ENCODE data around the gene SAMHD1. TPM values are rescaled to one million over a fixed set of nuclear protein-coding genes. Genes with fewer than 3 reads are reported as not detected.

The SAMHD1 gene
- total and polyA plus RNA-seq, 2 of the 13 experiments (the other 11 are each of a cell fraction or from before 2014, with no cell fraction given), result 16.9 to 43.5 TPM

GRCh38 chr20:36855241-36855657 is 96.3 kb downstream of the SAMHD1 start:
- ChIA-PET POLR2A (interaction anchor here (1.5 to 2.0 kb wide), 3 partner anchors 8 to 18 kb away, joined by 3 to 7 read pairs (median 4); a partner anchor contains a TSS), CTCF (ENCODE audit: low intra/inter-chr PET ratio, low total read pairs) (no interaction called here)
- Histone ChIP-seq H3K27ac (ENCODE audit: extremely low read length, insufficient read depth, low read length) (no peak overlapping the region), H4K20me1 (ENCODE audit: insufficient read depth, low read length) (no peaks in the 10 kb centered on the region; the same call in 1 of the 2 replicates), H3K9ac (ENCODE audit: insufficient read depth, low read depth, low read length) (no peak overlapping the region), H3K4me3 (replicated peaks in 1 of 3; ENCODE audit: insufficient read depth in 1 of 3, low read depth in 2 of 3, low read length in 3 of 3) (no peak overlapping the region), H3K9me3 (ENCODE audit: low read length) (no peaks in the 10 kb centered on the region; the same call in 1 of the 2 replicates), H3K4me1 (ENCODE audit: insufficient read depth, low read length) (peaks cover 15% of the 10 kb centered on the region), H3K36me3 (replicated peaks in 1 of 2; ENCODE audit: control insufficient read depth in 1 of 2, insufficient read depth in 2 of 2, low read length in 2 of 2) (peaks cover 0 to 3% of the 10 kb centered on the region in 2 experiments; a peak in 2 of 5 replicates), H2AFZ (ENCODE audit: low read length) (no peak overlapping the region), H3K4me2 (ENCODE audit: low read depth, low read length) (no peak overlapping the region), H3K79me2 (ENCODE audit: insufficient read depth, low read length) (peaks cover 7% of the 10 kb centered on the region), H3K27me3 (ENCODE audit: control insufficient read depth in 1 of 2, insufficient read depth in 2 of 2, low read length in 2 of 2) (no peaks in the 10 kb centered on the region)
- DNase-seq (ENCODE audit: low spot score), result no peak
- WGBS (ENCODE audit: low lambda C conversion rate), result 94% methylated on average over 7 of the region's 7 CpGs
- intact Hi-C loops (cut with micrococcal nuclease; ENCODE audit: unreplicated experiment) (no loop called here), in situ Hi-C loops (cut with HindIII; ENCODE audit: extremely low pct_ligation_motif_present, low pct_unique_long_range_greater_than_20kb) (no loop called here)
- BruUV-seq (replicated peaks), result no TSS peak
- FAIRE-seq, result no peak
- TF ChIP-seq AGO2 (optimal IDR thresholded peaks at IDR 0.05; ENCODE audit: low read depth, low read length) (peak; percentile 57), ZNF563 (CRISPR knock-in tag; IDR thresholded peaks at IDR 0.05) (peak; percentile 15; the same call in 1 of the 2 replicates), ZNF205 (CRISPR knock-in tag; IDR thresholded peaks at IDR 0.05) (no peak), ZNF724P (CRISPR knock-in tag; IDR thresholded peaks at IDR 0.05; ENCODE audit: borderline replicate concordance) (no peak), GFI1 (CRISPR knock-in tag; IDR thresholded peaks at IDR 0.05; ENCODE audit: borderline replicate concordance) (no peak), SCMH1 (CRISPR knock-in tag; IDR thresholded peaks at IDR 0.05; ENCODE audit: borderline replicate concordance) (no peak), ATF4 (CRISPR knock-in tag; IDR thresholded peaks at IDR 0.05) (no peak), HNRNPL (IDR thresholded peaks at IDR 0.05; ENCODE audit: low read depth, low read length) (no peak), REPIN1 (CRISPR knock-in tag; IDR thresholded peaks at IDR 0.05; ENCODE audit: borderline replicate concordance, low read depth) (no peak), POLR2A (IDR thresholded peaks at IDR 0.05; ENCODE audit: insufficient read depth in 1 of 2, low read depth in 2 of 2, low read length in 2 of 2) (peak in 1 of 2 experiments; percentile 6; a peak in 1 of 4 replicates), NCOA1 (CRISPR knock-in tag; IDR thresholded peaks at IDR 0.05) (no peak), ZNF629 (CRISPR knock-in tag; conservative IDR thresholded peaks at IDR 0.05) (peak; percentile 89; the same call in 1 of the 2 replicates), ZBTB43 (CRISPR knock-in tag; conservative IDR thresholded peaks at IDR 0.05) (no peak), ZNF530 (CRISPR knock-in tag; IDR thresholded peaks at IDR 0.05; ENCODE audit: low read depth) (no peak), ATF7 (IDR thresholded peaks at IDR 0.05) (peak; percentile 84), ATF7 (CRISPR knock-in tag; IDR thresholded peaks at IDR 0.05) (no peak), NR2F6 (IDR thresholded peaks at IDR 0.05) (peak; percentile 5; the same call in 1 of the 2 replicates), NR2F6 (CRISPR knock-in tag; IDR thresholded peaks at IDR 0.05) (no peak), ZNF878 (CRISPR knock-in tag; IDR thresholded peaks at IDR 0.05) (no peak), SP4 (CRISPR knock-in tag; IDR thresholded peaks at IDR 0.05) (no peak), ZNF687 (CRISPR knock-in tag; IDR thresholded peaks at IDR 0.05) (0 out of 2 replicates have a peak, but pooled peaks have one; percentile 29)
- ATAC-seq, result no peak; the same call in 2 of the 3 replicates
